ENCODE measurements around the gene WARS2.

The WARS2 gene

GRCh38 chr1:118995312-118996016, 145.0 kb downstream of the WARS2 start:
- no peak for DNase-seq

GRCh38 chr1:118993700-118994026, 146.8 kb downstream of the WARS2 start:
- DNase-seq: no peak

DNA sequence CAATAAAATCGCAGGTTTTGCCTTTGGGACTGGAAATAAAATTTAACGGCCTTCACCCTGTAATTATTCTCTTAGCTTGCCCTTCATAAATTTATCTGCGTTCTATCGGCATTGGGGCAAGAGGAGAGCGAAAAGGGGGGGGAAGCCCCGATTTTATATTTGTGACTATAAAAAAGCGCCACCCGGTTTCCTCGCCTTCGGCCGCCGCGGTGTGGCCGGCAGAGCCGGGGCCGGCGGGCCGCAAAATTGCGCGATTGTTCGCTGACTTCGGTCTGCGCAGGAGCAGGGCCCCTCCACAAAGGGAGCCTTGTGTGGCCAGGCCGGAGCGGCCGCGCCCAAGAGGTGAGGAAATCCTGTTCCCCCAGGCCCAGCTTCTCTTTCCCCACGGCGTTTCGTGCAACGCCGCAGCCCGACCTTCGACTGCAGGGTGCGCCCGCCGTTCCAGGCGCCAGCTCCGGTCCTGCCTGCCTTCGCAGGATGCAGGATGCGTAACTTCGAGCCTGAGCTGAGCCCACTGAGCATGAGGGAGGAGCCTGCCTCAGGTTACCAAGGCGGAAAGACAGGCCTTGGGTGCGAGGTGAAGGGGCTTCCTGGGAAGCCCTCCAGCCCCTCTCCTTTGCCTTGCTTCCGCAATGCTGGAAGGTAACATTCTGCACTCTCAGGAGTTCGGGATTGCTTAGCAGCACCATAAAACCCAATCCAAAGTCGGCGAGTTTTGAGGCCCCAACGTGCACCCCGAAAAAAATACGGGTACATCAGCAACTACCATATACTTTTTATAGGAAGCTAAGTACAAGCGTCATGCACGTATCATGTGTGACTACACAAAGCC, 147.4 kb downstream of the WARS2 start:
- no peak for DNase-seq

DNA sequence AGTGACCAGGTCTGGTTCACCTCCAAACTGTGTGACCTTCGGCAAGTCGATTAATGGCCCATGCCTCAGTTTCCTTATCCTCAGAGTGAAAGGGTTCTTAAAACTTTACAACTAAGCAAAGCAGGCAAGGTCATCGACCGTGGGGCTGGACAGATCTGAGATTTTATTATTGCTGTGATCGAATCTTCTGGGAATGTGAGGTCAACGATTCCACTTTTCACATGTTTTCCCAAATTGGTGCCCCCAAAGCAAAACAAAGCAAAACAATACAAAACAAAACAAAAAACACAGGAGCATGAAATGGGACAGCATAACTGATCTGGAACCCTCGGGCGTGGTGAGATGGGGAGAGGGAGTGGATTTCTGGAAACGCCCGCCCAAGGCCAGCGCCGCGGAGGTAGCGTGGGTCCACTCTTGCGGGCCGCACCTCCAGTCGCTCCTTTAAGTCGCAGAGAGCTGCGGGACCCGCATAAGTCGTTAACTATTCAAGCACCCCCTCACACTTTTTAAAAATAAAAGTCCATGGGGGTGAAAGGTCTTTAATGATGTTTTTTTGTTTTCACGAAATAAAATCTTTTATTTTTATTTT, 148.1 kb downstream of the WARS2 start:
- DNase-seq: no peak

- DNase-seq: no peak
These were observed 149.0 kb downstream of the WARS2 start for GRCh38 chr1:118991448-118991847.

GRCh38 chr1:118990513-118991152, 149.8 kb downstream of the WARS2 start:
- no peak for DNase-seq

GRCh38 chr1:118989878-118990378, 150.5 kb downstream of the WARS2 start:
- peak; percentile 66 for DNase-seq

- DNase-seq: no peak
These were observed 151.2 kb downstream of the WARS2 start for GRCh38 chr1:118989006-118989815.

DNA sequence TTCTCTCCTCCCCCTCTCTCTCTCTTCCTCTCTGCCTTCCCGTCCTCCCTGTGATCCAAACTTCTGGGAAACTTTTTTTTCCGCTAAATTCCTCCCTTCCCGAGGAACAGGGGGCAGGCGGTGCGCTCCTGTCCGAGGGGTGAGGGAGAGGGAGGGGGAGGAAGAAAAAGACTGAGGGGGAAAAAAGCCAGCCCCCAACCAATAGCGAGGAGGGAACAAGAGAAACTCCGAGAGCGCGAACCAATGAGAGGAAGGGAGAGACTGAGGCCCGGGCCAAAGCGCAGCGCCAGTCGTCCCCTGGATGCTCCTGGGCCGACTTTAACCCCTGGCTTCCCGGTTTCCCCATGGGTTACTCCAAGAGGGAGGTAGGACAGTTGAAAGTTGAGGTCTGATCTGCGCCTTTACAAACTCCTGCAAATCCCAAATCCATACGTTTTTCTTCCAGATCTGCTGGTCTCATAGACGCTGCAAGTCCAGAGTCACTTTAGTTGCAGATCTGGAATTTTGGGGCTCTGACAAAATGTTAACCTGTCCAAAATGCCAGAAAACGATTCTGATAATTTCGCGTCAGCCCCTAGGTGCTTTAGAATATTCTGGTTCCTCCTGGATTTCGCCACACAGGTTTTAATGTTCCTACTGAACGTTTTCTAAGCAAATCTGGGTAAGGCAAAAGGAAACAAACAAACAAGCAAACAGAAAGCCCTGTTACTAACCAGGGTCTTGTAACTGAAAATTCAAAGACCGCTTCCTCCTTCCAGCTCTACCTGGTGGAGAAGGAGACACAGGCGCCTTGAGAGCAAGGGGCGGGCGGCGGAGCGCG, 152.1 kb downstream of the WARS2 start, which contains the start of gene TBX15:
Gene TBX15, minus strand, starts transcription at position 158 of the 820 bp plus-strand sequence. CDS start 548 bp downstream, outside the sequence.
- no peak for DNase-seq

GRCh38 chr1:118987468-118988185, 152.8 kb downstream of the WARS2 start:
- peak; percentile 45 for DNase-seq

- DNase-seq: peak; percentile 18
These were observed 153.6 kb downstream of the WARS2 start for GRCh38 chr1:118986555-118987467.

DNA sequence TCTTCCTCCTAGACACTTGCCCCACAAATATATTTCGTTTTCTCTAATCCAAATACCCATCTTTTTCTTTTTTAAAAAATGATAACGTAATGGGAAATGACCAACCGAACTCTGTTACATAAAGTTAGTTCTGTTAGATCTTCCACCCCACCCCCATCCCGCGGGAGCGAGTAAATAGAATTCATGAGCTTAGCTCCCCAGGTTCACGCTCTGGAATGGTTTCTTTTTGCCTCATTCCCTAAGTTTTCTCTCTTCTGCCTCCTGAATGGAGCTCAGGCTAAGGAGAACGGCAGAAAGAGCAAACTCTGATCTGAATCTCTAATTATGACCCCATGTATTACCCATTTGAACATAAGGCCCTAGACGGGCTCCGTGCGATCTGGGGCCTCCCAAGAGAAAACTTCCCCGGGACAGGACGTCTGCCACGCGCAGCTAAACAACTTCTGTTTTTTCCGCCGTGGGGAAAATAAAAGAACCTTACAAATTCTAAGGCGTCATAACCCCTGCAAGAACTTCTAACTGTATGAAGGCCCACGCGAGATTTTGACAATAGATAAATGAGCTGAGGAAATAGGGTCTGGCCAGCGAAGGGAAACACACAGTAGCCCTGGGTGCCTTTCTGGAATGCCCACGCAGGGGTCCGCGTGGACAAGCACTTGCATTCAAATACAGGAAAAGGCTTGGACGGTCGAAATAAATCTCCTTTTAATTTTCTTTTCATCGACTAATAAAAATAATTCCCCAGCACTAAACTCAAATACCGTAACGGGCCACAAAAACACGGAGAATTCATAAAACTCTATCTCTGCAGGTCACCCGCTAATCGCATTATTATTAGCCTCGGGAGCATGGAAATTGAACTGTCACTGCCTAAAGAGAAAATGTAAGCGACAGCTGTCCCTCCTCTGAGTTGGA, 154.6 kb downstream of the WARS2 start:
- DNase-seq: no peak

- DNase-seq: no peak
These were observed 155.5 kb downstream of the WARS2 start for GRCh38 chr1:118984722-118985639.

- peak; percentile 90 for DNase-seq
These were observed 156.2 kb downstream of the WARS2 start for GRCh38 chr1:118984086-118984721.

DNA sequence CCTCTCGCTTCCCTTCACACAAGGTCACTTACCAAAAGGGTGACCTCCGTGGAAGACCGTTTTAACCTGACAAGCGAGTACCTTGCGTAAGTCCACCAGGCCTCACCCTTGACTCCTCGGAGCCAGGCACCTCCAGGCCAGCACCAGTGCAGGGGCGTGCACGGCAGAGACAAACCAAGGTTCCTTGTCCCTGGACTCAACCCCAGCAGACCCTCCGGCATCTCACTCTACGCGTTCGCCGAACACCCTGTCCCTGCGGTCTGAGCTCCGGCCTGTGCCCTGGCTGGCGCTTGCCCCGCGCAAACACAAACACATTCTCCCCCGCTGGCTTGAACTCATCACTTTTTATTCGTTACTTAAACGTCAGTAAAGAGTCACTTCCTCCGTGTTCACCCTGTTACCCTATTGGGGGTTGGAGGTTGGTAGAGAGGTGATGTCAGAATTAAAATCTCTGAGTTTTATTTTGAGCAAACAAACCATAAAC, 156.9 kb downstream of the WARS2 start:
- DNase-seq: peak; percentile 90

DNA sequence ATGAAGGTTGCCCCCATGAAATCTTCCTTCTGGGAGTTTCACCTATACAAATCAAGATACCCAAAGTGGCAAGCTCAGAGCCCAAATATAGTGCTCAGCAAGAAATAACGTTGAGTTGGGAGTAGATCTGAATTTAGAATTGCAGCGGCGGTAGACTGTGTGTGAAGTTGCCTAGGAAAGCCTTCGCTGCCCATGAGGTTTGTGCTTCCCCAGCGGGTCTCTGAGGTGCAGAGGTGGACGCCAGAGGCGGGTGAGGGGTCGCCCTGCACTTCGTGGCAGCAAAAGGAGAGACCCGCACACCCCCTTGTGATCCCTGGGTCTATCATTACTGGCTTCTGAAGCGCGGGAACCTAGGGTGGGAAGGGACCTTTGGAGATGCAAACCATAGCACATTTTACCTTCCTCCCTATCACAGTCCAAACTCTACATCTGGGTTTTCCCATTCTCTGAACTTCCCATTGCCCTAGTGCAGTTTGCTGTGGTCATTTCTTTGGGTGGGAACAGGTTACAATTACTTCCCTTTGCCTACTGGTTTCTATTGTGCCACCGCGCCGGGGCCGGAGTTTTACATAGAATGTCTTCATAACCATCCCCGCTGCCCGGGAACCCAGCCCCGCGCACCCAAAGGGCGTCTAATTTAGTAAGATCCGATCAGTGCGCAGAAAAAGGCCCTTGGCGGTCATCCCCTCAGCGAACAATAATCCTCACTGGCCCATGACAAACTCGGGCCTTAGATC, 157.5 kb downstream of the WARS2 start:
- DNase-seq: no peak

All from T1000 (cell line).